HG02973 (cell line): ENCODE results near the gene OOSP3.
"Not testable (repeated sequence)": the region's sequence is repeated elsewhere in the genome, so short reads cannot be mapped to it uniquely, and the experiment has no call there.

Experiments
- ATAC-seq: cut with Tn5 transposase; IDR thresholded peaks from one replicate; pipeline ENCODE4 v1.9.1; 2021; ENCODE audit warnings: moderate library complexity; ENCODE audit not compliant: unreplicated experiment

Gene OOSP3

GRCh38 chr11:59875856-59876519 lies 2.6 kb upstream of the OOSP3 start:
- ATAC-seq: no peak

- no peak for ATAC-seq
Measured at GRCh38 chr11:59877325-59877724, 1.3 kb upstream of the OOSP3 start.

- ATAC-seq: no peak
Measured at GRCh38 chr11:59877784-59878183, 798 bp upstream of the OOSP3 start.

- ATAC-seq: no peak
Measured at GRCh38 chr11:59879567-59879966, 985 bp downstream of the OOSP3 start.

GRCh38 chr11:59883597-59883996 lies 5.0 kb downstream of the OOSP3 start:
- no peak for ATAC-seq

GRCh38 chr11:59887156-59887555 lies 8.6 kb downstream of the OOSP3 start:
- not testable (repeated sequence) for ATAC-seq

GRCh38 chr11:59891781-59892181 lies 13.2 kb downstream of the OOSP3 start:
- no peak for ATAC-seq

- ATAC-seq: no peak
Measured at GRCh38 chr11:59894616-59895015, 16.0 kb downstream of the OOSP3 start.

GRCh38 chr11:59898046-59898445 lies 19.5 kb downstream of the OOSP3 start:
- ATAC-seq: no peak

- ATAC-seq: no peak
Measured at GRCh38 chr11:59898650-59899049, 20.1 kb downstream of the OOSP3 start.

GRCh38 chr11:59899532-59899931 lies 20.9 kb downstream of the OOSP3 start:
- ATAC-seq: no peak

GRCh38 chr11:59900366-59901126 lies 22.0 kb downstream of the OOSP3 start:
- ATAC-seq: no peak

GRCh38 chr11:59901306-59901705 lies 22.7 kb downstream of the OOSP3 start:
- ATAC-seq: no peak

GRCh38 chr11:59903569-59903968 lies 25.0 kb downstream of the OOSP3 start:
- not testable (repeated sequence) for ATAC-seq

- no peak for ATAC-seq
Measured at GRCh38 chr11:59918480-59918879, 39.9 kb downstream of the OOSP3 start.

GRCh38 chr11:59918987-59919589 lies 40.5 kb downstream of the OOSP3 start:
- ATAC-seq: no peak

- no peak for ATAC-seq
Measured at GRCh38 chr11:59923813-59924212, 45.2 kb downstream of the OOSP3 start.

GRCh38 chr11:59931688-59932087 lies 53.1 kb downstream of the OOSP3 start:
- no peak for ATAC-seq

- no peak for ATAC-seq
Measured at GRCh38 chr11:59938132-59938531, 59.5 kb downstream of the OOSP3 start, which contains the start of gene OOSP1. Gene OOSP1 (plus strand): TSS chr11:59938432. CDS start chr11:59938455, 23 bp downstream.

- no peak for ATAC-seq
Measured at GRCh38 chr11:59938718-59939117, 60.1 kb downstream of the OOSP3 start.

- ATAC-seq: no peak
Measured at GRCh38 chr11:59939482-59939881, 60.9 kb downstream of the OOSP3 start.

GRCh38 chr11:59941091-59941490 lies 62.5 kb downstream of the OOSP3 start:
- no peak for ATAC-seq
